ENCODE results near the gene SFXN3. TPM values are rescaled to one million over a fixed set of nuclear protein-coding genes. Genes with fewer than 3 reads are reported as not detected.

The SFXN3 gene
- total RNA-seq, 4 donors from 2014 or later, result 35.8 to 56.8 (median 43.3) TPM

GRCh38 chr10:101065481-101066145 is 34.6 kb downstream of the SFXN3 start:
- peaks cover 41 to 49% of the 10 kb centered on the region in 2 donors for H3K4me1 ChIP-seq
- no peaks in the 10 kb centered on the region for H3K9me3 ChIP-seq
- H3K27me3 ChIP-seq, result no peaks in the 10 kb centered on the region
- peak overlapping the region in 1 of 3 donors; percentile 51 for H3K4me3 ChIP-seq (replicated peaks in 1 of 3)
- intact Hi-C loops (cut with DNase I), result loop anchor here (5.0 kb wide), 1 partner anchor 33 kb away; the partner anchor contains the start of genes PDZD7 and SFXN3
- H3K27ac ChIP-seq, result peak overlapping the region in 2 of 3 donors; percentile 22 to 27
- no peak for DNase-seq
- no peaks in the 10 kb centered on the region for H3K36me3 ChIP-seq
- TF ChIP-seq POLR2A (IDR thresholded peaks at IDR 0.05) (no peak), CTCF (IDR thresholded peaks at IDR 0.05) (no peak)
- WGBS, 2 donors, result 84 to 85% methylated on average over 3 of the region's 3 CpGs

GRCh38 chr10:101066146-101066895 is 35.3 kb downstream of the SFXN3 start:
- Histone ChIP-seq H3K27me3 (no peaks in the 10 kb centered on the region), H3K36me3 (no peaks in the 10 kb centered on the region), H3K4me1 (peaks cover 38 to 46% of the 10 kb centered on the region in 2 donors), H3K27ac (peak overlapping the region in 2 of 3 donors; percentile 22 to 27), H3K4me3 (replicated peaks in 1 of 3) (peak overlapping the region in 2 of 3 donors; percentile 5 to 51), H3K9me3 (no peaks in the 10 kb centered on the region)
- WGBS, 2 donors, result 3 to 19% methylated on average over 12 to 30 of the region's 49 CpGs
- intact Hi-C loops (cut with DNase I), result loop anchor here (5.0 kb wide), 1 partner anchor 34 kb away; the partner anchor contains the start of genes PDZD7 and SFXN3
- TF ChIP-seq CTCF (IDR thresholded peaks at IDR 0.05) (peak in 5 of 6 experiments; percentile 7 to 36 (median 27)), POLR2A (IDR thresholded peaks at IDR 0.05) (peak in 1 of 2 donors; percentile 20)
- DNase-seq, result peak; percentile 67 to 68

- H3K27me3 ChIP-seq, result no peaks in the 10 kb centered on the region
- H3K9me3 ChIP-seq, result no peaks in the 10 kb centered on the region
- 1 to 2% methylated on average over 28 to 31 of the region's 31 CpGs for WGBS, 2 donors
- intact Hi-C loops (cut with DNase I), result loop anchor here (5.0 kb wide), 1 partner anchor 35 kb away; the partner anchor contains the start of genes PDZD7 and SFXN3
- no peak for DNase-seq
- H3K27ac ChIP-seq, result peak overlapping the region in 2 of 3 donors; percentile 22 to 56
- peak overlapping the region in 1 of 3 donors; percentile 51 for H3K4me3 ChIP-seq (replicated peaks in 1 of 3)
- no peak for TF ChIP-seq CTCF (IDR thresholded peaks at IDR 0.05)
- TF ChIP-seq POLR2A (IDR thresholded peaks at IDR 0.05), result no peak
- no peaks in the 10 kb centered on the region for H3K36me3 ChIP-seq
- H3K4me1 ChIP-seq, result peaks cover 32 to 40% of the 10 kb centered on the region in 2 donors
These were observed 35.9 kb downstream of the SFXN3 start for GRCh38 chr10:101066896-101067355.

- peak in 1 of 2 donors; percentile 12 for TF ChIP-seq POLR2A (IDR thresholded peaks at IDR 0.05)
- peak; percentile 62 to 88 (median 86) for TF ChIP-seq CTCF (IDR thresholded peaks at IDR 0.05)
- no peaks in the 10 kb centered on the region for H3K9me3 ChIP-seq
- no peaks in the 10 kb centered on the region for H3K36me3 ChIP-seq
- no peaks in the 10 kb centered on the region for H3K27me3 ChIP-seq
- peak overlapping the region; percentile 15 to 51 (median 22) for H3K4me3 ChIP-seq (replicated peaks in 1 of 3)
- peak; percentile 76 to 78 for DNase-seq
- WGBS, 2 donors, result 0 to 1% methylated on average over 21 to 32 of the region's 43 CpGs
- H3K4me1 ChIP-seq, result peaks cover 26 to 34% of the 10 kb centered on the region in 2 donors
- intact Hi-C loops (cut with DNase I), result loop anchor here (5.0 kb wide), 1 partner anchor 35 kb away; the partner anchor contains the start of genes PDZD7 and SFXN3
- peak overlapping the region in 2 of 3 donors; percentile 22 to 56 for H3K27ac ChIP-seq
These were observed 36.5 kb downstream of the SFXN3 start for GRCh38 chr10:101067356-101068083.
